GM21786 (cell line): ENCODE measurements around the gene TUBB4B.

Experiments used
- ATAC-seq: cut with Tn5 transposase; IDR thresholded peaks from one replicate; pipeline ENCODE4 v1.9.1; 2021; ENCODE audit not compliant: unreplicated experiment

The TUBB4B gene

GRCh38 chr9:137286975-137287383 is 45.9 kb downstream of the TUBB4B start:
- no peak for ATAC-seq

DNA sequence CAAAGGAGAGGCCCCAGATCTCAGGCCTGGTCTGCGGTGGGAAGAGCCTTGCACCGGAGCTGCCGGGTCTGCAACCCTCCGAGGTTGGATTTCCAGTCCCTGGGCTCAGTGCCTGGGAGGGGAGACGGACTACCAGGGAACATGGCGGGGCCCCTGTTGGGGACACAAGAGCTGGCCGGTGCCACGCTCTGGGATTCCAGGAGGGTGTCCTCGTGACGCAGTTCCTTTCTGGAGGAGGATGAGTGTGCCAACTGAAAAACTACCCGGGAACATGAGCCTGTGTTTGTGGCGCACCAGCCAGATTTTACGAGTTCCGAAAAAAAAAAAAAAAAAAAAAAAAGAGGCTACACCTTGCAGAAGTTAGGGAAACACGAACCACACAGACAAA is 52.0 kb downstream of the TUBB4B start:
- no peak for ATAC-seq
